ENCODE data around the gene CKAP2L.

- TF ChIP-seq PBX3 (IDR thresholded peaks at IDR 0.05; ENCODE audit: insufficient replicate concordance, low read depth, low read length) (no peak), NR2C1 (IDR thresholded peaks at IDR 0.05) (no peak), SPI1 (IDR thresholded peaks at IDR 0.05; ENCODE audit: borderline replicate concordance, insufficient read depth, low read depth, low read length) (no peak), CTCF (IDR thresholded peaks at IDR 0.05 in 2 of 3, conservative IDR thresholded peaks at IDR 0.05 in 1 of 3; ENCODE audit: control insufficient read depth in 2 of 3, extremely low read depth in 1 of 3, insufficient read depth in 1 of 3, low read depth in 3 of 3, low read length in 3 of 3) (no peak), MTA2 (IDR thresholded peaks at IDR 0.05; ENCODE audit: low read depth) (no peak), GABPA (IDR thresholded peaks at IDR 0.05; ENCODE audit: low read depth) (no peak), POLR2AphosphoS2 (IDR thresholded peaks at IDR 0.05; ENCODE audit: low read depth, low read length) (no peak), RAD21 (IDR thresholded peaks at IDR 0.05; ENCODE audit: insufficient read depth, low read depth, low read length) (no peak), POLR2AphosphoS5 (IDR thresholded peaks at IDR 0.05; ENCODE audit: low read length) (no peak)
These were observed 40.4 kb downstream of the CKAP2L start for GRCh38 chr2:112723995-112724394.
